Kidney (tissue), 14 donors: ENCODE data around the gene BHLHE40. TPM values are rescaled to one million over a fixed set of nuclear protein-coding genes. Genes with fewer than 3 reads are reported as not detected.

ENCODE experiments used
- DNase-seq, 5 donors: peaks; one replicate each; pipeline ENCODE4 v3.0.0-alpha.2; 2013 to 2020
- FAIRE-seq: peaks from 2 replicates; lab custom pipeline; 2012; peaks lifted over from hg19 to GRCh38; lab: Jason Lieb, UNC
- H3K27ac ChIP-seq, 2 donors: one replicate each; pipeline ENCODE4 v1.7.0; 2013; ENCODE audit warnings: low read depth in 2 of 2, low read length in 2 of 2, inconsistent platforms in 1 of 2
- H3K27me3 ChIP-seq: one replicate; pipeline ENCODE4 v1.7.1; 2013; ENCODE audit warnings: low read length, inconsistent platforms; ENCODE audit not compliant: control insufficient read depth, insufficient read depth
- H3K36me3 ChIP-seq, 3 donors: one replicate each; pipeline versions ENCODE4 v1.7.0 to v1.7.1; 2013; ENCODE audit warnings: low read length in 3 of 3, control low read depth in 1 of 3, inconsistent platforms in 1 of 3; ENCODE audit not compliant: insufficient read depth in 3 of 3, control insufficient read depth in 2 of 3
- H3K4me1 ChIP-seq, 3 donors: one replicate each; pipeline versions ENCODE4 v1.7.0 to v1.7.1; 2013; ENCODE audit warnings: low read length in 3 of 3, inconsistent platforms in 1 of 3, low read depth in 1 of 3; ENCODE audit not compliant: control insufficient read depth in 2 of 3, insufficient read depth in 2 of 3
- H3K4me3 ChIP-seq, 3 donors: one replicate each; pipeline versions ENCODE4 v1.7.0 to v1.8.1; 2013; ENCODE audit warnings: low read length in 3 of 3, control low read depth in 1 of 3, inconsistent platforms in 1 of 3
- H3K9ac ChIP-seq, 3 donors: one replicate each; pipeline versions ENCODE4 v1.7.0 to v1.7.1; 2013; ENCODE audit warnings: low read length in 3 of 3, control low read depth in 1 of 3, inconsistent platforms in 1 of 3
- H3K9me3 ChIP-seq, 3 donors: one replicate each; pipeline versions ENCODE4 v1.7.0 to v1.7.1; 2013; ENCODE audit warnings: low read length in 3 of 3, control low read depth in 1 of 3, inconsistent platforms in 1 of 3; ENCODE audit not compliant: control insufficient read depth in 2 of 3, insufficient read depth in 1 of 3
- intact Hi-C: fragments of 100-400 bp; cut with DNase I; formaldehyde crosslinking; loops from one replicate; pipeline ENCODE4 v1.11.1; 2022
- polyA plus RNA-seq: library from polyadenylated mRNA; stranded (reverse); fragments of 350-450 nt; fragmentation: Illumina TruSeq; extraction: RNeasy Lipid Tissue Mini Kit (QIAGEN cat#74804); gene quantifications from one replicate; pipeline ENCODE4 v1.2.3, GENCODE V29; 2014; ENCODE audit warnings: low read depth, low replicate concordance; ENCODE audit not compliant: insufficient read depth
- total RNA-seq: library from RNA; stranded (reverse); fragmentation: NEBNext Ultra II Directional; extraction: Animal tissue kit (Norgen Biotek cat#: 25700); gene quantifications from one replicate; pipeline ENCODE4 v1.2.1, GENCODE V29; 2021
- TF ChIP-seq, protein P1 (sequence below): IDR thresholded peaks from 3 replicates; pipeline ENCODE4 v1.5.1; 2012; ENCODE audit warnings: mild to moderate bottlenecking, moderate library complexity, borderline replicate concordance; ENCODE audit not compliant: insufficient read depth; ENCODE audit errors: extremely low read depth
- donor health status: control.
- donor health status: control.
- donor health status: control.
- donor health status: control.
- donor health status: control.
- donor health status: DM: yes; HTN: yes; CAD: no.
- donor health status: Normal renal cell carcinoma (clear cell type).

The BHLHE40 gene
- total and polyA plus RNA-seq, 2 donors from 2014 or later, result 39.4 to 147 TPM

- H3K9ac ChIP-seq, result no peak overlapping the region
- no peaks in the 10 kb centered on the region for H3K27me3 ChIP-seq
- no peaks in the 10 kb centered on the region for H3K36me3 ChIP-seq
- no peaks in the 10 kb centered on the region for H3K4me1 ChIP-seq
- H3K4me3 ChIP-seq, result no peak overlapping the region
- intact Hi-C loops, result no loop called here
- TF ChIP-seq, protein P1, sequence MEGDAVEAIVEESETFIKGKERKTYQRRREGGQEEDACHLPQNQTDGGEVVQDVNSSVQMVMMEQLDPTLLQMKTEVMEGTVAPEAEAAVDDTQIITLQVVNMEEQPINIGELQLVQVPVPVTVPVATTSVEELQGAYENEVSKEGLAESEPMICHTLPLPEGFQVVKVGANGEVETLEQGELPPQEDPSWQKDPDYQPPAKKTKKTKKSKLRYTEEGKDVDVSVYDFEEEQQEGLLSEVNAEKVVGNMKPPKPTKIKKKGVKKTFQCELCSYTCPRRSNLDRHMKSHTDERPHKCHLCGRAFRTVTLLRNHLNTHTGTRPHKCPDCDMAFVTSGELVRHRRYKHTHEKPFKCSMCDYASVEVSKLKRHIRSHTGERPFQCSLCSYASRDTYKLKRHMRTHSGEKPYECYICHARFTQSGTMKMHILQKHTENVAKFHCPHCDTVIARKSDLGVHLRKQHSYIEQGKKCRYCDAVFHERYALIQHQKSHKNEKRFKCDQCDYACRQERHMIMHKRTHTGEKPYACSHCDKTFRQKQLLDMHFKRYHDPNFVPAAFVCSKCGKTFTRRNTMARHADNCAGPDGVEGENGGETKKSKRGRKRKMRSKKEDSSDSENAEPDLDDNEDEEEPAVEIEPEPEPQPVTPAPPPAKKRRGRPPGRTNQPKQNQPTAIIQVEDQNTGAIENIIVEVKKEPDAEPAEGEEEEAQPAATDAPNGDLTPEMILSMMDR, result no peak
- no peak for FAIRE-seq
- no peak for DNase-seq
- H3K27ac ChIP-seq, result no peak overlapping the region
- no peaks in the 10 kb centered on the region for H3K9me3 ChIP-seq
Measured at GRCh38 chr3:5032844-5033243, 53.6 kb downstream of the BHLHE40 start.

Other genes starting within 250 kb of the BHLHE40 start
- 62.7 TPM for gene ARL8B, start 142.9 kb downstream of the BHLHE40 start, total RNA-seq
- gene ARL8B, start 142.9 kb downstream of the BHLHE40 start, polyA plus RNA-seq, result 49.1 TPM
- gene EDEM1, start 208.3 kb downstream of the BHLHE40 start, total RNA-seq, result 47.5 TPM
- 5.5 TPM for gene EDEM1, start 208.3 kb downstream of the BHLHE40 start, polyA plus RNA-seq